ENCODE measurements around the gene RNPS1.

- TF ChIP-seq CTCF (IDR thresholded peaks at IDR 0.05): no peak
- no peak for TF ChIP-seq ZFX (IDR thresholded peaks at IDR 0.05; ENCODE audit: borderline replicate concordance)
These were observed 36.7 kb downstream of the RNPS1 start for GRCh38 chr16:2231016-2231931.

Measured in 22Rv1 (cell line).